GM21515 (cell line): Measurements from ENCODE around the gene HNRNPAB.
"Not testable (repeated sequence)": the region's sequence is repeated elsewhere in the genome, so short reads cannot be mapped to it uniquely, and the experiment has no call there.

Source experiments
- ATAC-seq: cut with Tn5 transposase; IDR thresholded peaks from one replicate; pipeline ENCODE4 v1.9.1; 2021; ENCODE audit not compliant: unreplicated experiment

The HNRNPAB gene

DNA sequence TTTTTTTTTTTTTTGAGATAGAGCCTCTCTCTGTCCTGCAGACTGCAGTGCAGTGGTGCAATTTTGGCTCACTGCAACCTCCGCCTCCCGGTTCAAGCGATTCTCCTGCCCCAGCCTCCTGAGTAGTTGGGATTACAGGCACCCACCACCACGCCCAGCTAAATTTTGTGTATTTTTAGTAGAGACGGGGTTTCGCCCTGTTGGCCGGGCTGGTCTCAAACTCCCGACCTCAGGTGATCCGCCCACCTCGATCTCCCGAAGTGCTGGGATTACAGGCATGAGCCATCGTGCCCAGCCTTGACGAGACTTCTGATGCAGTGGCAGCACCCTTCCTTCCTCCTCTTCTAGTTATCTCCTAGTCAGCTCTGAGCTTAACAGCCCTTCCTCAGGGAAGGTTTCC, 24.8 kb downstream of the HNRNPAB start:
- ATAC-seq: not testable (repeated sequence)

DNA sequence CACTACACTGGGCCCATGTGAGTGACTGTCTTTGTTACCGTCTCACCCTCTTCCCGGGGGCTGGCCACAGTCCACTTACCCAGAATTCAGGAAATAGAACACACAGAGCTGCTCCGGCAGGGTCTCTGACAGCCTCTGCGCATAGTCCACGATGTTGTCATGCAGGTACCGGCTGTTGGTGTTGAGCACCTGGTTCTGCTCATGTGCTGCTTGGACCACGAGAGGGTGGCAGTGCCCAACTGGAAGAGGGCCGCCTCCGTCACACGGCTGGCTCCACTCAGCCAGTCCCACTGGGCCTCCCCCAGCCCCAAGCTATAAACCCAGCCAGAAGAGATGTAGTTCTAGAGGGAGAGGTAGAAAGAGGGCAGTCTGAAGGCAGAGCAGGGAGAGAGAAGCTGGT, 25.5 kb downstream of the HNRNPAB start:
- ATAC-seq: no peak

DNA sequence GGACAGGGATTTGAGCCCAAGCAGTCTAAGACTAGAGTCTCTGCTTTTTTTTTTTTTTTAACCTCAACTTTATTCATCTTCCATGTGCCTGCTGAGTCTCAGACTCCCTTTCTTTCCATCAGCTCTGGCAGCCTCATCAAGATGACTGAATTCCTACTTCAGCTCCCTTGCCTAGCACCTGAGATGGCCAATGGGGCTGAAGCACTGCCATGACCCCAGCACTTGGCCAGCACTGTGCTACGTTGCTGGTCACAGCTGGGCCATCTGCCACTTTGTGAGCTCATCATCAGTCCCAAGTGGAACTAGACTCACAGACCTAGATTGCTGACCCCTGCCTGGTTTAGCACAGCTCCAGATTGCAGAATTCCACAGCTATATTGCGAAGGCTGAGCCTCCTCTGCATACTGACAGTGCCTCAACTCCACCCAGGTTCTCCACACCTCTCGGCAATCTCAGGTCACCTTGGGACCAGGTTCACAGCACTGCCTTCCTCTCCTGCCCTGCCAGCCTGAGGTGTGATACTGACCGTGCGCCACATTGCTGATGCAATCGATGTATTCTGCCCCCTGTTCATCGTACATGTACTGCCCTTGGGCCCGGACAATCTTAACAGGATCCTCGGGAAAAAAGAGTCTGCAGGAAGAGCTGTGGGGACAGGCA, 26.7 kb downstream of the HNRNPAB start:
- no peak for ATAC-seq

- no peak for ATAC-seq
Observed at GRCh38 chr5:178231539-178232123, 27.3 kb downstream of the HNRNPAB start.

DNA sequence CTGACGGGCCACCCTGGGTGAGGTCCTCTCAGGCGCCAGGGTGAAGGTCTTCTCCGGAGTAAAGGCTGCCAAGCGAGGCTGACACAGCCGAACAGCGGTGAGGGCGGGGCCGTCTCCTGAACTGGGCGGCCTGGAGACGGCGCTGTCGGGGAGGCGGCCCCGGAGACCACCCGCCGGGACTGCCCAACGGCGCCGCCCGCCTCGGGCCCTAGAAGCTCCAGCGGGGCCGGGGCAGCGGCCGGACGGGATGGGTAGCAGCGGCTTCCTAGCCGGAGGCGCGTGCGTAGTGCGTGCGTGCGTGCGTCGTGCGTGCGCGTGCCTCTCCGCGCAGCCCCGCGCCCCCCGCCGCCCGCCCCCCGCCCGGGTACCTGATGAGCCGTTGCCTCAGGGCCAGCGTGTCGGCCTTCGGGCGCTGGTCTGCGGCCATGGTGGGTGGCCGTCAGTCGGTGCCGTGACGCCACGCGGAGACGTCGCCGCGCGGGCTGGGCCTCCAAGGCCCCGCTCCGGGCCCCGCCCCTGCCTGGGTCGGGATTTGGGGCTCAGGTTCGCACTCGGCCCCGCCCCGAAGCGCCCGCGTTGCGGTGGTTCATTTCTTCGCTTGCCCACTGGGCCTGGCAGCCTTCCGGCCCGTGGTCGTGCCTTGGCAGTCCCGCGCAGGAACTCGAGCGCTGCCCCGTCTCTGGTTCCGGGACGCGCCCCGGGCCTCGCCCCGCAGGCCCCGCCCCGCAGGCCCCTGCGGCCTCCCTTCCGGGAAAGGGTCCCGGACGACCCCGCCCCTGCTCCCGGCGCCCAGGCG, 28.0 kb downstream of the HNRNPAB start, which contains the start of gene PHYKPL:
PHYKPL (minus strand) TSS at position 679 of the 796 bp plus-strand sequence; CDS start at position 427, 252 bp downstream.
- ATAC-seq: peak; percentile 60

DNA sequence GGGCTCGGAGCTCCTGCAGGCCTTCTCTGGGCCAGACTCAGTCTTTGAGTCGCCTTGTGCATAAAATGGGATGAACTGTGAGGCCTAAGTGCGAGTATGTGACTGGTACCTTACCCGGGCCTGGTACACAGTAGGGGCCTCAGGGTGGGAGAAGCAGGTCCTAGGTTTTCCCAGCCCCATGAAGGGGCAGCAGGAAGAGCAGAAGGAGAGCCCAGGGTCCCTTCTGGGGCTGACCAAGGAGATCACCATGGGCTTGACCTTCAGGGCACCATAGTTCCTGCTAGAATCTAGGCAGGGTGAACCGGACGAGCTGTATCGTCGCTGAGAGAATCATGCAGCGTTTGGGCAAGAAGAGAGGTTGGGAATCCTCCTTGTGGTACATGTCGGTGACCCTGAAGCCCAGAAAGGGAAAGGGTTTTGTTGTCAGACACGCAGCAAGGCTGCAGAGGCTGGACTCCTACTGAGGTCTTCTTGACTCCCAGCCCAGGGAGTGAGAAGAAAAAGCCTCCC, 28.6 kb downstream of the HNRNPAB start:
- ATAC-seq: no peak

GRCh38 chr5:178234121-178234749, 29.9 kb downstream of the HNRNPAB start:
- ATAC-seq: no peak

- no peak for ATAC-seq
Observed at GRCh38 chr5:178234750-178235587, 30.6 kb downstream of the HNRNPAB start.

- ATAC-seq: no peak
Observed at GRCh38 chr5:178235588-178235974, 31.2 kb downstream of the HNRNPAB start.

- ATAC-seq: no peak
Observed at GRCh38 chr5:178236126-178236525, 31.8 kb downstream of the HNRNPAB start.

GRCh38 chr5:178236679-178237078, 32.3 kb downstream of the HNRNPAB start:
- no peak for ATAC-seq

- no peak for ATAC-seq
Observed at GRCh38 chr5:178237431-178238312, 33.3 kb downstream of the HNRNPAB start.

DNA sequence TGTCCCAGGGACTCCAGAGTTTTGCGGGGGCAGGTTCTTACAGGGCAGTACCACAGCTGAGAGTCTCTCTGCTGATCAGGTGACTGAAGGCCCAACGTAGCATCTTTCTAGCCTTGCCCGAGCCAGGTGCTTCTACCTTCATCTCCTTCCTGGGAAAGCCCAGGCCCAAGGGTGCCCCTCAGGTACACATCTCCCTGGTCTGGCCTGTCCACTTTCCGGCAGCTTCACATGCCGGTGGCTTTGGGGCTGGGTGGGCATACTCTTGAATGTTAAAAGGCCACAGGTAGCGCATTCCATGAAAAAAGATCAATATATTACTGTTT, 33.9 kb downstream of the HNRNPAB start:
- no peak for ATAC-seq

- no peak for ATAC-seq
Observed at GRCh38 chr5:178238711-178239592, 34.6 kb downstream of the HNRNPAB start.

DNA sequence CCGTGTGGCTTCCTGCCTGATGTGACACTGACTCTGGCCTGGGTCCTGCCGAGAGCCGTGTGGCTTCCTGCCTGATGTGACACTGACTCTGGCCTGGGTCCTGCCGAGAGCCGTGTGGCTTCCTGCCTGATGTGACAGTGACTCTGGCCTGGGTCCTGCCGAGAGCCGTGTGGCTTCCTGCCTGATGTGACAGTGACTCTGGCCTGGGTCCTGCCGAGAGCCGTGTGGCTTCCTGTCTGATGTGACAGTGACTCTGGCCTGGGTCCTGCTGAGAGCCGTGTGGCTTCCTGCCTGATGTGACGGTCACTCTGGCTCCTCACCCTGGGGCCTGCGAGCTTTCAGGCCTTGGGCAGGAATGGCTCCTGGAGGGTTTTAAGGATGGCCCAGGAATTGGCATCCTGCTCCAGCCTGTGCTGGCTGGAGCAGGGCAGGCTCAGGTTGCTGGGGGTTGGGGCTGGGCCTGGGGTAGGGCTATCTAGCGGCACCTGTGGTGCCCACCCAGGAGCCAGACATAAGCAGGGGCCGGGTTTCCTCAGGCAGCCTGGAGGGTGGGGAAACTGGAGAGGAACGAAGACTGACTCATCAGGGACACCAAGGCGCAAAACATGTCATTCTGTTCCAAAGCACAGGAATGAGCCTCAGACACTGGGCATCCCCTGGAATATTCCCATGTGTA, 35.4 kb downstream of the HNRNPAB start:
- not testable (repeated sequence) for ATAC-seq

- no peak for ATAC-seq
Observed at GRCh38 chr5:178240341-178240741, 36.0 kb downstream of the HNRNPAB start.

GRCh38 chr5:178240766-178241165, 36.4 kb downstream of the HNRNPAB start:
- ATAC-seq: no peak

GRCh38 chr5:178241231-178241663, 36.9 kb downstream of the HNRNPAB start:
- ATAC-seq: no peak
